Ascending aorta (tissue), 2 donors: ENCODE results near the gene AQP1. TPM values are rescaled to one million over a fixed set of nuclear protein-coding genes. Genes with fewer than 3 reads are reported as not detected.

Source experiments
- DNase-seq, 2 donors: peaks; one replicate each; pipeline ENCODE4 v3.0.0-alpha.2; 2019; ENCODE audit warnings: low spot score in 2 of 2
- H3K27ac ChIP-seq, 2 donors: fragments of 200-600 bp; sonication (generic); one replicate each; pipeline ENCODE4 v1.5.1; 2016 to 2017; ENCODE audit warnings: mild to moderate bottlenecking in 1 of 2
- H3K27me3 ChIP-seq: fragments of 200-600 bp; sonication (generic); one replicate; pipeline ENCODE4 v1.5.1; 2017
- H3K36me3 ChIP-seq, 2 donors: fragments of 200-600 bp; sonication (generic); one replicate each; pipeline ENCODE4 v1.5.1; 2016
- H3K4me1 ChIP-seq, 2 donors: fragments of 200-600 bp; sonication (generic); one replicate each; pipeline ENCODE4 v1.5.1; 2016 to 2017; ENCODE audit warnings: mild to moderate bottlenecking in 1 of 2
- H3K4me3 ChIP-seq, 2 donors: fragments of 200-600 bp; sonication (generic); one replicate each; pipeline ENCODE4 v1.5.1; 2016 to 2017; ENCODE audit warnings: mild to moderate bottlenecking in 1 of 2
- H3K9me3 ChIP-seq, 2 donors: fragments of 200-600 bp; sonication (generic); one replicate each; pipeline ENCODE4 v1.5.1; 2016
- intact Hi-C: fragments of 100-400 bp; cut with DNase I; formaldehyde crosslinking; loops from one replicate; pipeline ENCODE4 v1.15.1; 2023
- total RNA-seq: library from RNA; depleted of rRNA; stranded (reverse); fragments of >200 nt; gene quantifications from one replicate; pipeline ENCODE4 v1.1.0, GENCODE V29; 2016
- TF ChIP-seq, protein P1 (sequence below), 3 experiments: fragments of 200-600 bp in 2 of 3; fragments of 450-650 bp in 1 of 3; sonication (generic) in 2 of 3; IDR thresholded peaks; one replicate each; pipeline ENCODE4 v1.5.1; 2016 to 2019; ENCODE audit warnings: antibody characterized with exemption in 3 of 3, mild to moderate bottlenecking in 1 of 3, moderate library complexity in 1 of 3

Gene AQP1
- total RNA-seq, 1 donor from 2014 or later = 2,113 TPM

DNA sequence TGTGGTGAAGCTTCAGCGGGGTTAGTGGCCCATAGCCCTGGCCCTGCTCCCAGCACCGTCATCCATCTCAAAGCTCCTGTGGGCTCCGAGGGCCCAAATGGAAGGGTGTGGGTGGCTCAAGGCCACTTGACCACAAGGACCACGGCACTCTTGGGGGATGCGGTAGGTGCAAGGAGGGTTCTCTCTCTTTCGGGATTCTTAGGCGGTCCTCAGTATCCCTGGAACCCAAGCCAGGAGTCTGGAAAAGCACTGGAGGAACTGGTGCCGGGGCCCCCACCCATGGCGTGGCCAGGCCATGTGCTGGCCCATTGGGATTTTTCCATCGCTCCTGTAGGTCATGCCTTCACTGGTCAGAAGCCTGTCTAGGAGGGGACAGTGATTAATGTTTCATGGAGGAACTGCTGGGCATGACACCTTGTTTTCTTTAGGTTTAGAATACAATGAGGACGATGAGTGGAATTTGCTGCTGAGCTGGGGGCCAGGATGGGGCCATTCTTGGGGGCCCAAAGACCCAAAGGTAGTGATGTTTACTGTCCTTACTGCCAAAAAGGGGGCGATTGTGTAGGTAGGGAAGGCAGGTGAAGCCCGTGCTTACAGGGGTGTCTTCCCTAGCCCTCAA lies 16.7 kb downstream of the AQP1 start:
- Histone ChIP-seq H3K36me3 (peaks cover 43 to 48% of the 10 kb centered on the region in 2 donors), H3K27me3 (no peaks in the 10 kb centered on the region), H3K27ac (no peak overlapping the region), H3K9me3 (no peaks in the 10 kb centered on the region), H3K4me1 (no peaks in the 10 kb centered on the region), H3K4me3 (no peak overlapping the region)
- TF ChIP-seq, protein P1, sequence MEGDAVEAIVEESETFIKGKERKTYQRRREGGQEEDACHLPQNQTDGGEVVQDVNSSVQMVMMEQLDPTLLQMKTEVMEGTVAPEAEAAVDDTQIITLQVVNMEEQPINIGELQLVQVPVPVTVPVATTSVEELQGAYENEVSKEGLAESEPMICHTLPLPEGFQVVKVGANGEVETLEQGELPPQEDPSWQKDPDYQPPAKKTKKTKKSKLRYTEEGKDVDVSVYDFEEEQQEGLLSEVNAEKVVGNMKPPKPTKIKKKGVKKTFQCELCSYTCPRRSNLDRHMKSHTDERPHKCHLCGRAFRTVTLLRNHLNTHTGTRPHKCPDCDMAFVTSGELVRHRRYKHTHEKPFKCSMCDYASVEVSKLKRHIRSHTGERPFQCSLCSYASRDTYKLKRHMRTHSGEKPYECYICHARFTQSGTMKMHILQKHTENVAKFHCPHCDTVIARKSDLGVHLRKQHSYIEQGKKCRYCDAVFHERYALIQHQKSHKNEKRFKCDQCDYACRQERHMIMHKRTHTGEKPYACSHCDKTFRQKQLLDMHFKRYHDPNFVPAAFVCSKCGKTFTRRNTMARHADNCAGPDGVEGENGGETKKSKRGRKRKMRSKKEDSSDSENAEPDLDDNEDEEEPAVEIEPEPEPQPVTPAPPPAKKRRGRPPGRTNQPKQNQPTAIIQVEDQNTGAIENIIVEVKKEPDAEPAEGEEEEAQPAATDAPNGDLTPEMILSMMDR (IDR thresholded peaks at IDR 0.05) = no peak
- intact Hi-C loops = no loop called here
- peak in 1 of 2 donors; percentile 58 for DNase-seq

DNA sequence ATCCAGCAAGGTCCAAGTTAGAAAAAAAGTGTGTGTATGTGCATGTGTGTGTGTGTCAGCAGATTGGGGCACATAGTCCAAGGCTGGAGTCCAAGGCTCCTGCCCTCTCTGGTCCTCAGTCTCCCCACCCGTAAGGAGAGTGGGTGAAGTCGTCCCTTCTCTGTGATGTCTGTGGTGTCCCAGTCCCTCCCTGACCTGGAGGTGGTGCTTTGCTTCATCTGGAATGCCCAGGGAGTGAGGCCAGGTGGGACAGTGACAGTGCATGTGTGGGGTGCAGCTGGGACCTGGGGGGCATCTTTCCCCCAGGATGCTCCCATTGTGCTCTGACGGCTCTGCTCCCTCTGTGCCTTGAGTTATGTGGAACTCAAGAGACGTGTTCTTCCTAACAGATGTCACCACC lies 18.0 kb downstream of the AQP1 start:
- intact Hi-C loops = no loop called here
- TF ChIP-seq, protein P1 (IDR thresholded peaks at IDR 0.05) = no peak
- no peak for DNase-seq

DNA sequence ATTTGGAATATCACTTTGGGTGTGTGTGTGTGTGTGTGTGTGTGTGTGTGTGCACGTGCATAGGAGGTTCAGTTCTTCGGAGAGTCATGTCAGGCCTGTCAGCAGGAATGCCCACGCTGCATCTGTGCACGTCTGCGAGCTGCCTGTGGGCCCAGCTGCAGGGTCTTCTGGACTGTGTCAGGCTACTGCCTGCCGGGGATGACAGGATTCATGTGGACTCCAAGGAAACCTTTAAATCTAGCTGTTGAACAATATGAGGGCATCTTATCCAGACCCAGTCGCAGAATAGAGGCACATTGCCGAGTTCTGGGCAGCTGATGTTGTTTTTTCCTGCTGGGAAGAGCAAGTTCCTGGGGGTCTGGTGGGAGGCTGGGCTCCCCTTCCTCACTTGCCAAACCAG lies 19.0 kb downstream of the AQP1 start:
- Histone ChIP-seq H3K36me3 (peaks cover 21 to 25% of the 10 kb centered on the region in 2 donors), H3K9me3 (no peaks in the 10 kb centered on the region), H3K4me1 (no peaks in the 10 kb centered on the region), H3K27me3 (no peaks in the 10 kb centered on the region), H3K4me3 (no peak overlapping the region), H3K27ac (no peak overlapping the region)
- intact Hi-C loops = no loop called here
- DNase-seq = peak in 1 of 2 donors; percentile 59
- TF ChIP-seq, protein P1 (IDR thresholded peaks at IDR 0.05) = no peak

More for the DNA sequence above, 18.0 kb downstream of the AQP1 start:
- peak overlapping the region in 1 of 2 donors; percentile 0 for H3K27ac ChIP-seq
- H3K9me3 ChIP-seq = no peaks in the 10 kb centered on the region
- no peaks in the 10 kb centered on the region for H3K27me3 ChIP-seq
- peaks cover 30 to 35% of the 10 kb centered on the region in 2 donors for H3K36me3 ChIP-seq
- no peaks in the 10 kb centered on the region for H3K4me1 ChIP-seq
- H3K4me3 ChIP-seq = no peak overlapping the region

DNA sequence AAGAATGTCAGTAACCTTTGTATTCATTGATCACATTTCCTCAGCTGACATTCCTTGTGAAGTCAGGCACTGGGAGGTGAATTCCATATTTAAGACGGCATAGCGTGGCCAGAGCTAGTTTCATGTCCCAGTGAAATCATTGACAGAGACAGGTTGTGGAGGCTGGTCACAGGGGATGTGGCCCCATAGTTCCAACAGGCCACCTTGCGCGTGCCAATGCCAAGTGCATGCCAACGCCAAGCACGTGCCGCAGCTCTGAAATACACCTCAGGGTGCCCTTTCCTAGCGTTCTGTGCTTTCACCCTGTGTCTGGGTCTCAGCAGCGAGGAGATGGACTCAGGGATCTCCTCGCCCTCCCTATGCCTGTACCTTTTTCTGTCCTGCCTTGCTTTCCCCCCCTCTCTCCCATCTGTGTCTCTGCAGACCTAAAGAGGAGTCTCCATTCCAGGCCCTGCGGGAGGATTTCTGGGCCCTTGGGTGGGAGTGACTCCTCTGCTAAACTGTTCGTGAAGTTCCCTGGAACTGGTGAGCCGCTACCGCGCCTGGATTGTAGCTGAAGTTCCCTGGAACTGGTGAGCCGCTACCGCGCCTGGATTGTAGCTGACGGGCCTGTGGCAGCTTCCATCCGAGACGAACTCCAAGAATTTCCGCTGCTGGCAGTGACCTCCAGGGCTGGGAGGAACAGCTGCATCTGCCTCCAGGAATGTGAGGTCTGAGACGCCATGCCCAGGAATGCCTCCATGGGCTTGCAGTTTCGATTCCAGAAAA lies 19.7 kb downstream of the AQP1 start:
- H3K27ac ChIP-seq = no peak overlapping the region
- DNase-seq = peak in 1 of 2 donors; percentile 53
- TF ChIP-seq, protein P1 (IDR thresholded peaks at IDR 0.05) = no peak
- no peaks in the 10 kb centered on the region for H3K4me1 ChIP-seq
- H3K36me3 ChIP-seq = peaks cover 14 to 18% of the 10 kb centered on the region in 2 donors
- no peaks in the 10 kb centered on the region for H3K9me3 ChIP-seq
- no peaks in the 10 kb centered on the region for H3K27me3 ChIP-seq
- H3K4me3 ChIP-seq = no peak overlapping the region
- intact Hi-C loops = no loop called here

DNA sequence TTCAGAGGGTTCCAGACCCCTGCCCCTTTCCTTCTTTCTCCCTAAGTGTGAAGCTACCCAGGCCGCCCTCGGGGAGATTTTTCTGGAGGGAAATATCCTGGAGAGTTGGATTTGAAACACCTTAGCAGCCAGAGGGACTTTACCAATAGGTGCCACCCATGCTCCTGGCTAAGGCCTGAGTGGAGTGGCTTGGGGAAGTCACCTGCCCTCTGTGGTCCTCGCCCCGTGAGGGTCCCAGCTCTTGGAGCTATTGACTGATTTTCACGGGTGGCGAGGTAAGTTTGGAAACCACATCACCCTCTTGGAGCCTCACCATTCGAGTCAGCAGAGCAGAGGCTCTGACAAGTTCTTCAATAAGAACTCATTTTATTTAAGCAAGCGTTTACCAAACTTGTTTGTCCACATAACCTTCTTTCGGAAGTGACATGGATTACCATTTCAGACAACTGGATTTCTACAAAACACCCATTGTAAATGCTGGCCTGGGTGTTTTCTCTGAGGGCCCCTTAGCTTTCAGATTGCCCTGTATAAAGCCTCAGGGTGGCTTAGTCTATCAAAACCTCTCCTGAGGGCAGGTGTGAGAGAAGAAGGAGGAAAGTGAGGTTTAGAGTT lies 20.4 kb downstream of the AQP1 start:
- Histone ChIP-seq H3K4me3 (no peak overlapping the region), H3K27me3 (no peaks in the 10 kb centered on the region), H3K27ac (no peak overlapping the region), H3K36me3 (peaks cover 7 to 11% of the 10 kb centered on the region in 2 donors), H3K4me1 (no peaks in the 10 kb centered on the region), H3K9me3 (no peaks in the 10 kb centered on the region)
- intact Hi-C loops = no loop called here
- DNase-seq = peak in 1 of 2 donors; percentile 56
- TF ChIP-seq, protein P1 (IDR thresholded peaks at IDR 0.05) = no peak
